Measurements from ENCODE around the gene TMPRSS2.

GRCh38 chr21:41481191-41481590, 26.8 kb downstream of the TMPRSS2 start:
- no peak for TF ChIP-seq EP300 (IDR thresholded peaks at IDR 0.05; ENCODE audit: low read depth in 2 of 2, low read length in 2 of 2)
- no peak for TF ChIP-seq EP300 (CRISPR knock-in tag; IDR thresholded peaks at IDR 0.05; ENCODE audit: borderline replicate concordance)
- TF ChIP-seq FOSL1 (CRISPR knock-in tag; IDR thresholded peaks at IDR 0.05; ENCODE audit: borderline replicate concordance) = no peak
- TF ChIP-seq ZNF646 (CRISPR knock-in tag; IDR thresholded peaks at IDR 0.05) = no peak
- no peak for TF ChIP-seq ZNF44 (CRISPR knock-in tag; IDR thresholded peaks at IDR 0.05)
- no peak for TF ChIP-seq ARNTL (CRISPR knock-in tag; IDR thresholded peaks at IDR 0.05)

Data from HepG2 (cell line).